Activated CD8-positive, alpha-beta memory T cell treated with anti-CD3 and anti-CD28 coated beads, Interleukin-2, amount 10 ng/mL, durations not matched to agents 7 days and 5 days (primary cell): Measurements from ENCODE around the gene CELA2A. TPM values are rescaled to one million over a fixed set of nuclear protein-coding genes. Genes with fewer than 3 reads are reported as not detected.
"Not testable (repeated sequence)": the region's sequence is repeated elsewhere in the genome, so short reads cannot be mapped to it uniquely, and the experiment has no call there.

Experiments used
- ATAC-seq: fragments of 150-1000 bp; cut with Tn5 transposase; one replicate; pipeline ENCODE4 v1.10.0; 2021; ENCODE audit warnings: moderate library complexity
- CTCF ChIA-PET: fragments of 350-600 bp; sonication (Branson Sonifier 250); formaldehyde crosslinking; loops from one replicate; lab custom pipeline; 2021; ENCODE audit warnings: antibody characterized with exemption; lab: Charles Lee
- DNase-seq: peaks from one replicate; pipeline ENCODE4 v3.0.0-alpha.2; 2020
- H3K27ac Mint-ChIP-seq: one replicate; pipeline ENCODE4 v1.8.0; 2021; ENCODE audit warnings: mild to moderate bottlenecking, mixed read lengths
- H3K27me3 Mint-ChIP-seq: one replicate; pipeline ENCODE4 v1.8.0; 2021; ENCODE audit warnings: mixed read lengths
- H3K36me3 Mint-ChIP-seq: one replicate; pipeline ENCODE4 v1.8.0; 2021; ENCODE audit warnings: mild to moderate bottlenecking, mixed read lengths
- H3K4me1 Mint-ChIP-seq: one replicate; pipeline ENCODE4 v1.8.0; 2021; ENCODE audit warnings: mixed read lengths
- H3K4me3 Mint-ChIP-seq: one replicate; pipeline ENCODE4 v1.8.0; 2021; ENCODE audit warnings: mild to moderate bottlenecking, moderate library complexity, mixed read lengths
- H3K9me3 Mint-ChIP-seq: one replicate; pipeline ENCODE4 v1.8.0; 2022; ENCODE audit warnings: low read depth, mixed read lengths
- total RNA-seq, 2 experiments: library from RNA; stranded (reverse); gene quantifications; one replicate each; pipeline ENCODE4 v1.2.3, GENCODE V29; 2021

CELA2A gene
- total RNA-seq, 2 experiments from 2014 or later: not detected

DNA sequence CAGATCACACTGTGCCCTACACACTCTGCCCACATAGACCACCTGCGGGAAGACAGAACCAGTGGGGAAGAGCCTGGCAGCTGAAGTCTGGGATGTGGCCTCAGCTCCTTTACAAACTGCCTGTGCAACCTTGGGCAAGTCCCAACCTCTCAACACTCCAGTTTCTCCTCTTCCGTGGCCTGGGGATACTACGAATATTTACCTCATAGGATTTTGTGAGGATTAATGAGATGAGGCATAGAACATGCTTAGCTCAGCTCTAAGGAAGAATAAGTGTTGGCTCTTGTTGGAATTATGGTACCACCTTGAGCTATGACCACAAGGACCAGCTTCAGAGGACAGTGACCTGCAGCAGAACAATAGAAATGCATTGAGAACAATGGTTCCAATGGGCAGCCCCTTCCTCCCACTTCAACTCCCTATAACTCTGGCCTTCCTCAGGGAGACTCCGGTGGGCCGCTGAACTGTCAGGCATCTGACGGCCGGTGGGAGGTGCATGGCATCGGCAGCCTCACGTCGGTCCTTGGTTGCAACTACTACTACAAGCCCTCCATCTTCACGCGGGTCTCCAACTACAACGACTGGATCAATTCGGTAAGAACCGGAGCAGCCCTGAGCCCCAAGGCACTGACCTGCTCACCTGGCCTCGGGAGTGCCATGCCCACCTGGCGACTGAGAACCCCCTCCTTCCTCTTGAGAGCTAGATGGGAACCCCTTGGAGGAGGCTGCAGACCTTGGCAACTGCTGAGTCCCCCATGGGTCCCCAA, 30.5 kb downstream of the CELA2A start:
- DNase-seq, ATAC-seq, H3K27me3 Mint-ChIP-seq, CTCF ChIA-PET, H3K27ac Mint-ChIP-seq, H3K4me3 Mint-ChIP-seq, H3K9me3 Mint-ChIP-seq: not testable (repeated sequence)
- H3K36me3 Mint-ChIP-seq: peaks cover 15% of the 10 kb centered on the region
- peaks cover 15% of the 10 kb centered on the region for H3K4me1 Mint-ChIP-seq

DNA sequence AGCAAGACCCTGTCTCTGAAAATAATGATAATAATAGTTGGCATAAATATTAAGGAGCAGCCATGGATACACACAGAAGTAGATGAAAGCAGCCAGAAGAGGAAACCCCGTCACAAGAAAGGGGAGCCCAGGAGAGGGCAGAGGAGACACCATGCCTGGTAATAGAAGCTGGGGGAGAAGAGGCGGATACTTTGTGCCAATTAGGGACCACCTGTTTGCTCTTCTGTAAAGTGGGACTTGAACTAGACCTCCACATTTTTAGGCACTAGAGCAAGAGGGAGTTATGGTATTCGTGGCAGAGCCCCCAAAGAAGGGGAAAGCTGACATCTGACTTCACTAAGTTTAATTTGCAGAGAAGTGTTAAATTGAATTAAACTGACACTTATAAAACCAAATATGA, 31.8 kb downstream of the CELA2A start:
- Mint-ChIP-seq H3K27me3 (no peaks in the 10 kb centered on the region), H3K9me3 (no peaks in the 10 kb centered on the region), H3K4me3 (no peak overlapping the region), H3K27ac (no peak overlapping the region), H3K4me1 (peaks cover 15% of the 10 kb centered on the region), H3K36me3 (peaks cover 15% of the 10 kb centered on the region)
- ATAC-seq: no peak
- CTCF ChIA-PET: no interaction called here
- no peak for DNase-seq

DNA sequence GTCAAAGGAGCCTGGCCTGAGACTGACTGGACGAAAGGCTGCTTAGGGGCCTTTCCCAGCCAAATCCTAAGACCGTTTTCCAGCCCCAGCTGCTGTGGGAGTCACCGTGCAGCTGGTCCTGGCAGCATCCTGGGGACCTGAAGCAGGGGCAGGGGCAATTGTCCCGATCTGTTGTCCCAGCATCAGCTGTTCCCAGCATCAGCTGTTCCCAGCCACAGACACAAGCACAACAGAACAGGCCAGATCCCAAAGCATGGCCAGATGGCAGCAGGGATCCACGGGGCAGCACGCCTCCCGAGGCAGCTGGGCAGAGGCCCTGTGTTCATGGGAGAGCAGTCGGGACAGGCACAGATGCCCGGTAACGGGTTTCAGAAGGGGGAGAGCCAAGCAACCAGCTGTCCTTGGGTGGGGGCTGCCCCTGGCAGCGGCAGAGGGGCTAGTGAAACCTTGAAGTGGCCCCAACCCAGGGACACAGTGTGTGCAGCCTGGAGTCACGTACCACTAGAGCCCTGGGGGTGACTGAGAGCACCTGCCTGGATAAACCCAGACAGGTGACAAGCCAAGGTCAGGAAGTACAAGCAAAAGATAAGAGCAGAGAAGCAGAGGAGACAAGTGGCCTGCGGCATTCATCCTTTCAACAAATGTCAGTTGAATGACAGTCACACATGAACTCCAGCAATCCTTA, 32.7 kb downstream of the CELA2A start:
- H3K27ac Mint-ChIP-seq: no peak overlapping the region
- no peaks in the 10 kb centered on the region for H3K27me3 Mint-ChIP-seq
- H3K4me3 Mint-ChIP-seq: no peak overlapping the region
- CTCF ChIA-PET: interaction anchor here (0.7 kb wide), 1 partner anchor 1732 kb away, joined by 3 read pairs; no protein-coding TSS in a partner anchor
- H3K4me1 Mint-ChIP-seq: peaks cover 15% of the 10 kb centered on the region
- no peaks in the 10 kb centered on the region for H3K9me3 Mint-ChIP-seq
- ATAC-seq: no peak
- DNase-seq: no peak
- peaks cover 17% of the 10 kb centered on the region for H3K36me3 Mint-ChIP-seq

DNA sequence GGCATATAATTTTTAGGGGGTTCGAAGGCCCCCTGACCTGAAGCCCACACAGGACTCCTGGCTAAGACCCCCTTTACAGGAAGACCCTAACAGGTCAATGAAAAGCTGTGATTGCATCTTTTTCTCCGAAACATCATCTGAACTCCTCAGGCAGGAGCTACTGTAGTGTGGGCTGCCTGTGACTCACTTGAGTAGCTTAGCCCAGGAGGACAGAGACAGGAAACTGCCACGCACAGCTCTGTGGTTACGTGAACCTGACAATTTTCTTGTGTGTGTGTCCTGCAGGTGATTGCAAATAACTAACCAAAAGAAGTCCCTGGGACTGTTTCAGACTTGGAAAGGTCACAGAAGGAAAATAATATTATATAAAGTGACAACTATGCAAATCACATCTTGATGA, 34.5 kb downstream of the CELA2A start:
- DNase-seq (peak; percentile 63), ATAC-seq (peak; percentile 78)
- not testable (repeated sequence) for H3K4me3 Mint-ChIP-seq, H3K27ac Mint-ChIP-seq, H3K9me3 Mint-ChIP-seq, H3K27me3 Mint-ChIP-seq
- CTCF ChIA-PET: interaction anchor here (0.8 to 1.7 kb wide), 2 partner anchors 13 to 301 kb away, joined by 3 read pairs; no protein-coding TSS in a partner anchor
- H3K36me3 Mint-ChIP-seq: peaks cover 22% of the 10 kb centered on the region
- peaks cover 11% of the 10 kb centered on the region for H3K4me1 Mint-ChIP-seq

DNA sequence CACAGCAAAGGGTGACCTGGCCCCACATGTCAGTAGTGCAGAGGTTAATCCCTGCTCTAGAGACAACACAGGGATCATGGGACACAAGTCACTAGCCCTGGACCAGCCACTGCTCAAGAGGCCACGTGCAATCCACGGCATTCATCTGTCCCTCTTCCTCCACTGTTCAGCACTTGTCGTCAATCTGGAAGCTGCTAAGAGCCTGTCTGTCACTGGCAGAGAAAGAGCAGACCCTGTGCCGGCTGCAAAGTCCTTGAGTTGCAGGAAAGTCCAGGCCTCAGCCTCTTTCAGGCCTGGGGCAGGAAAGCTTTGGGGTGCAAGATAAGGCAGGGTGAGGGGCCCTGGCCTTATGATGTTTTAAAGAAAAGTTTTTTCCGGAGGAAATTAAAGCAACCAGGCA, 36.1 kb downstream of the CELA2A start:
- CTCF ChIA-PET: interaction anchor here (0.9 to 1.7 kb wide), 3 partner anchors 11 to 169 kb away, joined by 3 read pairs; no protein-coding TSS in a partner anchor
- no peaks in the 10 kb centered on the region for H3K27me3 Mint-ChIP-seq
- no peak overlapping the region for H3K27ac Mint-ChIP-seq
- ATAC-seq: no peak
- H3K4me1 Mint-ChIP-seq: peaks cover 11% of the 10 kb centered on the region
- no peaks in the 10 kb centered on the region for H3K9me3 Mint-ChIP-seq
- H3K36me3 Mint-ChIP-seq: peaks cover 19% of the 10 kb centered on the region
- H3K4me3 Mint-ChIP-seq: no peak overlapping the region
- no peak for DNase-seq

DNA sequence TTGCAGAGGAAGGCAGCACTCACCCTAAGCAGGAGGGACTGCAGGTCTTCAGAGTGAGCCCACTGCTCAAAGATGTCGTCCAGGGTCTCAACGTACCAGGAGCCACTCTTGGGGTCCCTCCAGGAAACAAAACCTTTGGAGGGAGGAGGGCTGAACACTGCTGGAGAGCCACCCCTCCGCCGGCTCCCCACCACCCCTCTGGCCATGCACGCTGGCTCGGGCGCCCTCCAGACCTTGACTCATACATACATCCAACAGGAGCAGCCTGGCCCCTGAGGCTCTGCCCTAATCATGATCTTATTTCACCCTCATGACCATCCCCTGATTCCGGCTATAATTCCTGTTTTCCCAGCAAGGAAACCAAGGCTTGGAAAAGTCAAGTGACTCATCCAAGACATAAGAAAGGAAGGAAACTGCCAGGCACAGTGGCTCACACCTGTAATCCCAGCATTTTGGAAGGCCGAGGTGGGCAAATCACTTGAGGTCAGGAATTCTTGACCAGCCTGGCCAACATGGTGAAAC, 37.4 kb downstream of the CELA2A start:
- Mint-ChIP-seq H3K4me3 (no peak overlapping the region), H3K27ac (no peak overlapping the region), H3K4me1 (peaks cover 11% of the 10 kb centered on the region), H3K27me3 (no peaks in the 10 kb centered on the region), H3K36me3 (peaks cover 24% of the 10 kb centered on the region), H3K9me3 (no peaks in the 10 kb centered on the region)
- CTCF ChIA-PET: interaction anchor here (0.6 kb wide), 1 partner anchor 147 kb away, joined by 3 read pairs; no protein-coding TSS in a partner anchor
- no peak for ATAC-seq
- no peak for DNase-seq

DNA sequence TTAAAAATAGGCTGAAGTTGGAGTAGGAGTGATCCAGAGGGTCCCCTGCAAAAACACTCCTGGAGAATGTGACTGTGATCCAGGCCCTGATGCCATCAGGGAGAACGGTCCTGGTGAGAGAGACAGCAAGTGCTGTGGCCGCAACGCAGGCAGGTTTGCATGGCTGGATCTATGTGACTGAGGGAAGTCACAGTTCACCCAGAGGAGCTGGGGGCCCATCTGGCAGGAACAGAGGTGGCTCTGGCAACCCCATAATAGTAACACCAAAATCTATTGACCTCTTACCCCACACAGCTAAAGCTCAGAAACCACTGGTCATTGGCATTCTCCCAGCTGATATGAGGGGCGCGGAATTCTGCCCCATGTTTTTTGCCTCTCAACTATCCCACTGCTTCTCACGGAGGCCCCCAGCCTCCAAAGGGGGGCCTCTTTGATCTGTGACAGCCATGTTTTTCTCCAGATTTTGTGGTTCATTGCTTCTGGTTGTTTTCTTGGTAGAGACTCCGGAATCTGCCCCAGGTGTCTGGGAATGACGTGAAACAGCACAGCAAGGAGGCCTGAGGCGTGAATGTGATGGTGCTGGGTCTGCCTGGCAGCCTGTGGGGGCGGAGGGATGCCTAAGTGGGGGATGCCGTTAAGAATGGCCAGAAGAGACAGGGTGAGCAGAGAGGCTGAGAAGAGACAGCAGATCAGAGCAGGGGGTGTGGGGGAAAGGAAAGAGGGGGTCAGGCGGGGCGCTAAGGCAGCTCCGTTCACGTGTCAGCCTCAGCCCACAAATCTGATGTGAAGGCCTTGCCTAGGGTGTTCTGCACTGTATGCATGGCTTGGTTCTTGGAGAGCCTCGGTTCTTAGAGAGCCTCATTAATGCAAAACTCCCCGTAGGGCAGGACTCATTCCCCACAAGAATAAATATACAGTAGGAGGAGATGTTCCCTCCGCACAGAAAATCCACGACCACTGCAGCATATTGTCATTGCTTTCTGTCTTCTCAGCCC, 43.9 kb downstream of the CELA2A start:
- H3K9me3 Mint-ChIP-seq: no peaks in the 10 kb centered on the region
- H3K4me1 Mint-ChIP-seq: no peaks in the 10 kb centered on the region
- CTCF ChIA-PET: interaction anchor here (1.0 to 1.5 kb wide), 2 partner anchors 13 to 291 kb away, joined by 3 read pairs; no protein-coding TSS in a partner anchor
- ATAC-seq: no peak
- H3K27me3 Mint-ChIP-seq: no peaks in the 10 kb centered on the region
- H3K36me3 Mint-ChIP-seq: peaks cover 16% of the 10 kb centered on the region
- no peak overlapping the region for H3K27ac Mint-ChIP-seq
- no peak for DNase-seq
- no peak overlapping the region for H3K4me3 Mint-ChIP-seq

DNA sequence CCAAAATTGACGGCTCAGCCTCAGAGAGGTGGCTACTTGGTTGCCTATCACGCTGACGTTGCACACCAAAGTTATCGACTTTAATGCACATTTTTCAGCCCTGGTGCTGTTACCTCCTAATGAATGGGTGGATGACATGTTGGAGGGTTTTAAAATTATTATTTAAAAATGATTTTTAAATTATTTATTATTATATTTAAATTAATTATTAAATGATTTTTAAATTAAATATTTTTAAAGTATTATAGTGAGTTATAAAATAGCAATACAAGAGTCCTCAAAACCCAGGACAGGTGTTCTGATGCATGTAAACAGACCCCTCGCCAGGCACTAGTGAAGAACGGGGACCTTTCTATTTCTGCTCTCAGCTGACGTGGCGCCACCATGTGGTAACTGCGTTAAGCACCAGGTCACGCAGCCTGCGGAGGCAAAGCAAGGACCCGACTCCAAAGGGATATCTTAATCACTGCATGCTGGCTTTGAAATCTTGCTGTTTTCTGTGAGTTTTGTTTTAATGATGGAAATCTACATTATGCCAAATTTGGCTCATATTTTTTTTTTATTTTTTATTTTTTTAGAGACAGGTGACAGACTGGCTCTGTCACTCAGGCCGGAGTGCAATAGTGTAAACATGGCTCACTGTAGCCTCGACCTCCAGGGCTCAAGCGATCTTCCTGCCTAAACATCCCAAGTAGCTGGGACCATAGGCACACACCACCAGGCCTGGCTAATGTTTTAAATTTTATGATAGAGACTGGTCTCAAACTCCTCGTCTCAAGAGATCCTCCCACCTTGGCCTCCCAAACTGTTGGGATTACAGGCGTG, 44.9 kb downstream of the CELA2A start:
- Mint-ChIP-seq H3K4me3 (no peak overlapping the region), H3K4me1 (no peaks in the 10 kb centered on the region)
- peak; percentile 74 for ATAC-seq

DNA sequence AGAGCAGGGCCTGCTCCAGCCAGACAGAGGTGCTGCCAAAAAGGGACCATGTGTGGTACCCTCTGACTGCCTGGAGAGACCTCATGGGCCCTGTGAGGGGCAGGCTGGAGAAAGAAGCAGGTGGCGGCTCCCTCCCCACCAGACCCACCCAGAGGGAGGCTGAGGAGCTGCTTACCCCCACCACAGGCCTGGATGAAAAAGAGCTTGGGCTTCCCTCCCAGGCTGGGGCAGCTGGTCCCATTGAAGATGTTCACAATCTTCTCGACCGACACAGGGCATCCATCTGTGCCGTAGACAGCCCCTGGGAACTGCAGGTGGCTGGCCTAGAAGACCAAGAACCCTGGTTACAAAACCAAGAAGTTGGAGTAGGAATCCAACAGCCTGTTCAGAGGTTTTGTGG, 47.9 kb downstream of the CELA2A start:
- CTCF ChIA-PET: interaction anchor here (1.4 kb wide), 2 partner anchors 13 to 73 kb away, joined by 3 to 5 read pairs; no protein-coding TSS in a partner anchor
- no peak overlapping the region for H3K27ac Mint-ChIP-seq
- no peaks in the 10 kb centered on the region for H3K4me1 Mint-ChIP-seq

More for the DNA sequence above, 44.9 kb downstream of the CELA2A start:
- H3K9me3 Mint-ChIP-seq: no peaks in the 10 kb centered on the region
- peaks cover 13% of the 10 kb centered on the region for H3K36me3 Mint-ChIP-seq
- no peaks in the 10 kb centered on the region for H3K27me3 Mint-ChIP-seq
- CTCF ChIA-PET: interaction anchor here (0.6 to 1.5 kb wide), 2 partner anchors 11 to 178 kb away, joined by 3 to 4 read pairs; no protein-coding TSS in a partner anchor
- peak; percentile 68 for DNase-seq
- no peak overlapping the region for H3K27ac Mint-ChIP-seq

DNA sequence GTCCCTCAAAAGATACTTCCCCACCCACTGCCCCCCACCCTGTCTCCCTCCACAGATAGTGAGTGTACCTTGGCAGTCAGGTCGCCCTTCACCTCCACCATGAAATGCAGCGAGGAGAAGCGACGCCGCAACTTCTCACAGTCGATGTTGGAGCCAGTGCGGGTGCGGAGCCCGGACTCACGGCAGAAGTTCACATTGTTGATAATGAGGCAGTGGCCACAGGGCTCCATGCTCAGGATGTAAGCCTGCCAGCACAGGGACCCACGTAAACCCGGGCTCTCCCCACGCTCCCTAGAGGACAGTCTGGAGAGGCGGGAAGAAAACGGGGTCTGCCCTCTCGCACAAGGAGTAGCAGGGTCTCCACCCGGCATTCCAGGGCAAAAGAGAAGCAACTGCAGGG, 50.3 kb downstream of the CELA2A start:
- no peak for ATAC-seq
- CTCF ChIA-PET: no interaction called here
- no peaks in the 10 kb centered on the region for H3K27me3 Mint-ChIP-seq

More for the DNA sequence above, 47.9 kb downstream of the CELA2A start:
- Mint-ChIP-seq H3K27me3 (no peaks in the 10 kb centered on the region), H3K4me3 (no peak overlapping the region), H3K36me3 (peaks cover 2% of the 10 kb centered on the region), H3K9me3 (no peaks in the 10 kb centered on the region)
- DNase-seq (no peak), ATAC-seq (no peak)

DNA sequence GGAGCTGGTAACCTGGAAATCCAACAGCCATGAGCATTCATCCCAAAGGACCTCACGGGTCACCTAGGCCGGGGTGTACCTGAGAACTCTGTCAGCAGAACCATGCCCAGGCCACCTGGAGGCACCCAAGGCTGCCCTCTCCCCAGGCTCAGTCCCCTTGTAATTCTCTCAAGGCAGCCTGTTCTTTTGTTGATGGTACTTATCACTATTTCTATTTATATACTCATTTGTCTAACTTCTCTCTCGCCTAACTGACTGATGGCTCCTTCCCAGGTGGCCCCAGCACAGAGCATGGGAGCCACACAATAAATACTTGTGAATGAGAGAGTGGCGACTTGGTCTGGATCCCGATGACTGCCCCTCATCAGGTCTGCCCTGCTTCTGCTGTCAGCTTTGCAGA, 50.7 kb downstream of the CELA2A start:
- no peak overlapping the region for H3K4me3 Mint-ChIP-seq
- H3K27me3 Mint-ChIP-seq: no peaks in the 10 kb centered on the region
- H3K9me3 Mint-ChIP-seq: no peaks in the 10 kb centered on the region
- CTCF ChIA-PET: no interaction called here
- ATAC-seq (no peak), DNase-seq (no peak)
- H3K36me3 Mint-ChIP-seq: peaks cover 7% of the 10 kb centered on the region
- H3K27ac Mint-ChIP-seq: no peak overlapping the region
- H3K4me1 Mint-ChIP-seq: peaks cover 3% of the 10 kb centered on the region

More for the DNA sequence above, 50.3 kb downstream of the CELA2A start:
- Mint-ChIP-seq H3K4me3 (no peak overlapping the region), H3K27ac (no peak overlapping the region), H3K4me1 (peaks cover 3% of the 10 kb centered on the region), H3K36me3 (peaks cover 4% of the 10 kb centered on the region), H3K9me3 (no peaks in the 10 kb centered on the region)
- no peak for DNase-seq
